ENCODE results near the gene ZNF236. TPM values are rescaled to one million over a fixed set of nuclear protein-coding genes. Genes with fewer than 3 reads are reported as not detected.

ZNF236 gene
- polyA plus RNA-seq, 1 donor from 2014 or later, result 7.7 TPM

- no peak overlapping the region for H3K4me3 ChIP-seq (ENCODE audit: low read length)
Observed at GRCh38 chr18:76988827-76989646, 166.7 kb downstream of the ZNF236 start.

GRCh38 chr18:76989647-76990190 lies 167.4 kb downstream of the ZNF236 start:
- Histone ChIP-seq H3K27me3 (ENCODE audit: insufficient read depth, low read depth, low read length) (no peaks in the 10 kb centered on the region), H3K4me2 (ENCODE audit: low read length) (no peak overlapping the region), H2AFZ (ENCODE audit: low read depth, low read length) (no peak overlapping the region), H4K20me1 (ENCODE audit: insufficient read depth) (no peaks in the 10 kb centered on the region), H3F3A (ENCODE audit: insufficient read depth, low read length, poor library complexity, severe bottlenecking) (no peaks in the 10 kb centered on the region), H3K36me3 (ENCODE audit: insufficient read depth, low read length) (no peaks in the 10 kb centered on the region), H3K79me2 (replicated peaks; ENCODE audit: insufficient read depth, low read length) (no peaks in the 10 kb centered on the region), H3K4me3 (ENCODE audit: low read length) (no peak overlapping the region), H3K9me3 (ENCODE audit: low read length) (no peaks in the 10 kb centered on the region), H3K27ac (ENCODE audit: low read length) (no peak overlapping the region), H3K9me2 (ENCODE audit: insufficient read depth, low read length) (no peaks in the 10 kb centered on the region), H3K9ac (ENCODE audit: low read length) (no peak overlapping the region)
- TF ChIP-seq RAD21 (conservative IDR thresholded peaks at IDR 0.05), result no peak
- TF ChIP-seq EZH2 (IDR thresholded peaks at IDR 0.05; ENCODE audit: borderline replicate concordance, insufficient read depth, low read length, poor library complexity, severe bottlenecking), result no peak
- TF ChIP-seq TAF1 (IDR thresholded peaks at IDR 0.05; ENCODE audit: low read depth), result no peak
- no peak for TF ChIP-seq EP300 (conservative IDR thresholded peaks at IDR 0.05; ENCODE audit: poor library complexity, severe bottlenecking)
- no peak for TF ChIP-seq REST (IDR thresholded peaks at IDR 0.05; ENCODE audit: borderline replicate concordance)
- no peak for TF ChIP-seq POLR2AphosphoS5 (IDR thresholded peaks at IDR 0.05)
- no peak for TF ChIP-seq MXI1 (conservative IDR thresholded peaks at IDR 0.05; ENCODE audit: poor library complexity, severe bottlenecking)

More at GRCh38 chr18:76988827-76989646, 166.7 kb downstream of the ZNF236 start:
- H3K27me3 ChIP-seq (ENCODE audit: insufficient read depth, low read depth, low read length), result no peaks in the 10 kb centered on the region
- no peak overlapping the region for H3K27ac ChIP-seq (ENCODE audit: low read length)
- H3K4me2 ChIP-seq (ENCODE audit: low read length), result no peak overlapping the region
- no peak overlapping the region for H3K9ac ChIP-seq (ENCODE audit: low read length)
- H3K36me3 ChIP-seq (ENCODE audit: insufficient read depth, low read length), result no peaks in the 10 kb centered on the region
- no peaks in the 10 kb centered on the region for H3K9me3 ChIP-seq (ENCODE audit: low read length)
- no peaks in the 10 kb centered on the region for H3K9me2 ChIP-seq (ENCODE audit: insufficient read depth, low read length)
- no peaks in the 10 kb centered on the region for H4K20me1 ChIP-seq (ENCODE audit: insufficient read depth)
- no peak overlapping the region for H2AFZ ChIP-seq (ENCODE audit: low read depth, low read length)
- no peaks in the 10 kb centered on the region for H3F3A ChIP-seq (ENCODE audit: insufficient read depth, low read length, poor library complexity, severe bottlenecking)
- no peak for TF ChIP-seq EZH2 (IDR thresholded peaks at IDR 0.05; ENCODE audit: borderline replicate concordance, insufficient read depth, low read length, poor library complexity, severe bottlenecking)
- no peak for TF ChIP-seq REST (IDR thresholded peaks at IDR 0.05; ENCODE audit: borderline replicate concordance)
- no peak for TF ChIP-seq POLR2AphosphoS5 (IDR thresholded peaks at IDR 0.05)
- TF ChIP-seq SMC3 (conservative IDR thresholded peaks at IDR 0.05; ENCODE audit: poor library complexity), result no peak
- TF ChIP-seq TAF1 (IDR thresholded peaks at IDR 0.05; ENCODE audit: low read depth), result no peak
- no peak for TF ChIP-seq EP300 (conservative IDR thresholded peaks at IDR 0.05; ENCODE audit: poor library complexity, severe bottlenecking)
- TF ChIP-seq CTCF (IDR thresholded peaks at IDR 0.05; ENCODE audit: poor library complexity, severe bottlenecking), result no peak
- no peaks in the 10 kb centered on the region for H3K79me2 ChIP-seq (replicated peaks; ENCODE audit: insufficient read depth, low read length)

Measured in neural cell (in vitro differentiated cells).